Measurements from ENCODE around the gene MAD2L1.

GRCh38 chr4:120059036-120059435 is 7.6 kb downstream of the MAD2L1 start:
- TF ChIP-seq CTCF (IDR thresholded peaks at IDR 0.05) (no peak), POLR2A (IDR thresholded peaks at IDR 0.05) (no peak), EP300 (IDR thresholded peaks at IDR 0.05) (no peak)
